A549 (cell line): ENCODE measurements around the gene PNPLA1.

Experiments used
- CBX8 ChIP-seq: fragments of 200-600 bp; sonication (generic); IDR thresholded peaks from 2 replicates; pipeline ENCODE4 v1.6.1; 2016
- CHD2 ChIP-seq: fragments of 150-350 bp; IDR thresholded peaks from 2 replicates; pipeline ENCODE4 v1.6.1; 2014; ENCODE audit warnings: low read length; ENCODE audit not compliant: partially characterized antibody
- CHD4 ChIP-seq: fragments of 200-600 bp; sonication (generic); IDR thresholded peaks from 2 replicates; pipeline ENCODE4 v1.6.1; 2016; ENCODE audit warnings: antibody characterized with exemption, mild to moderate bottlenecking, borderline replicate concordance
- EP300 ChIP-seq, 2 experiments: fragments of >200 bp; sonication (Bioruptor Twin); formaldehyde crosslinking; IDR thresholded peaks; 2 replicates in 1 of 2; 3 replicates in 1 of 2; pipeline ENCODE4 v1.6.1; 2016 to 2017
- ESRRA ChIP-seq: fragments of 150-350 bp; IDR thresholded peaks from 2 replicates; pipeline ENCODE4 v1.6.1; 2014; ENCODE audit warnings: mild to moderate bottlenecking, low read length, borderline replicate concordance
- HDAC2 ChIP-seq: fragments of 200-600 bp; sonication (generic); IDR thresholded peaks from 2 replicates; pipeline ENCODE4 v1.6.1; 2016
- MAZ ChIP-seq: fragments of 150-350 bp; IDR thresholded peaks from 2 replicates; pipeline ENCODE4 v1.6.1; 2014; ENCODE audit warnings: antibody characterized with exemption, low read depth, low read length, borderline replicate concordance
- PHF8 ChIP-seq: fragments of 200-600 bp; sonication (generic); IDR thresholded peaks from 2 replicates; pipeline ENCODE4 v1.6.1; 2016; ENCODE audit warnings: low read depth, mild to moderate bottlenecking, antibody characterized with exemption, moderate library complexity, borderline replicate concordance
- POLR2A ChIP-seq: IDR thresholded peaks from 2 replicates; pipeline ENCODE4 v1.6.1; 2012; ENCODE audit warnings: mild to moderate bottlenecking, low read length
- RAD21 ChIP-seq, 2 experiments: fragments of >200 bp in 1 of 2; sonication (Bioruptor Twin) in 1 of 2; formaldehyde crosslinking in 1 of 2; IDR thresholded peaks in 1 of 2; conservative IDR thresholded peaks in 1 of 2; 2 replicates in 1 of 2; 3 replicates in 1 of 2; pipeline ENCODE4 v1.6.1; 2012 to 2018; ENCODE audit warnings: inconsistent platforms in 1 of 2
- RCOR1 ChIP-seq: fragments of 150-350 bp; IDR thresholded peaks from 2 replicates; pipeline ENCODE4 v1.6.1; 2014; ENCODE audit warnings: antibody characterized with exemption, low read length, low read depth
- TF ChIP-seq, protein P1 (sequence below): fragments of >200 bp; sonication (Bioruptor Twin); formaldehyde crosslinking; IDR thresholded peaks from 3 replicates; pipeline ENCODE4 v1.5.1; 2016
- TF ChIP-seq, protein P2 (sequence below): IDR thresholded peaks from 2 replicates; pipeline ENCODE4 v1.6.1; 2012; ENCODE audit warnings: low read depth, borderline replicate concordance

DNA sequence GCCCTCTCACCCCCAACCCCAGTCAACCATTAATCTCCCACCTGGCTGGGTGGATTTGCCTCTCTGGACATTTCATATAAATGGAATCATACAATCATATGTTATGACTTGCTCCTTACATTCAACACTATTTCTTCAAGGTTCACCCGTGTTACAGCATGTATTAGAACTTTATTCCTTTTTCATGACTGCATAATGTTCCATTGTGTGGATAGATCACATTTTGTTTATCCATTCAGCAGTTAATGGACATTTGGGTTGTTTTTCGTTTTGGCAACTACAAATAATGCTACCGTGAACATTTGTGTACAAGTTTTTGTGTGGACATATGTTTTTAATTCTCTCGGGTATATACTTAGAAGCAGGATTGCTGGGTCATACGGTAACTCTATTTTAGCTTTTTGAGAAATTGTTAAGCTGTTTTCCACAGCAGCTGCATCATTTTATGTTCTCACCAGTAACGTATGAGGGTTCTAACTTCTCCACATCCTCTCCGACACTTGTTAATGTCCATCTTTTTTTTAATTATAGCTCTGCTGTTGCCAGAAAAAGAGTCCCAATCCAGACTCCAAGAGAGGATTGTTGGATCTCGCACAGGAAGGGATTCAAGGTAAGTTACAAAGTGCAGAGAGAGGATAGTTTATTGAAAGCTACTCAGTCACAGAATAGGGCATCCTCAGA is 82.8 kb downstream of the PNPLA1 start:
- TF ChIP-seq CHD4 (no peak), MAZ (no peak), HDAC2 (no peak), CBX8 (peak; percentile 50; the same call in 1 of the 2 replicates), EP300 (IDR thresholded peaks at IDR 0.05) (no peak), RAD21 (conservative IDR thresholded peaks at IDR 0.05 in 1 of 2, IDR thresholded peaks at IDR 0.05 in 1 of 2) (no peak), ESRRA (no peak), RCOR1 (no peak), PHF8 (no peak), POLR2A (no peak), CHD2 (no peak)
- TF ChIP-seq, protein P1, sequence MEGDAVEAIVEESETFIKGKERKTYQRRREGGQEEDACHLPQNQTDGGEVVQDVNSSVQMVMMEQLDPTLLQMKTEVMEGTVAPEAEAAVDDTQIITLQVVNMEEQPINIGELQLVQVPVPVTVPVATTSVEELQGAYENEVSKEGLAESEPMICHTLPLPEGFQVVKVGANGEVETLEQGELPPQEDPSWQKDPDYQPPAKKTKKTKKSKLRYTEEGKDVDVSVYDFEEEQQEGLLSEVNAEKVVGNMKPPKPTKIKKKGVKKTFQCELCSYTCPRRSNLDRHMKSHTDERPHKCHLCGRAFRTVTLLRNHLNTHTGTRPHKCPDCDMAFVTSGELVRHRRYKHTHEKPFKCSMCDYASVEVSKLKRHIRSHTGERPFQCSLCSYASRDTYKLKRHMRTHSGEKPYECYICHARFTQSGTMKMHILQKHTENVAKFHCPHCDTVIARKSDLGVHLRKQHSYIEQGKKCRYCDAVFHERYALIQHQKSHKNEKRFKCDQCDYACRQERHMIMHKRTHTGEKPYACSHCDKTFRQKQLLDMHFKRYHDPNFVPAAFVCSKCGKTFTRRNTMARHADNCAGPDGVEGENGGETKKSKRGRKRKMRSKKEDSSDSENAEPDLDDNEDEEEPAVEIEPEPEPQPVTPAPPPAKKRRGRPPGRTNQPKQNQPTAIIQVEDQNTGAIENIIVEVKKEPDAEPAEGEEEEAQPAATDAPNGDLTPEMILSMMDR = no peak
- TF ChIP-seq, protein P2, sequence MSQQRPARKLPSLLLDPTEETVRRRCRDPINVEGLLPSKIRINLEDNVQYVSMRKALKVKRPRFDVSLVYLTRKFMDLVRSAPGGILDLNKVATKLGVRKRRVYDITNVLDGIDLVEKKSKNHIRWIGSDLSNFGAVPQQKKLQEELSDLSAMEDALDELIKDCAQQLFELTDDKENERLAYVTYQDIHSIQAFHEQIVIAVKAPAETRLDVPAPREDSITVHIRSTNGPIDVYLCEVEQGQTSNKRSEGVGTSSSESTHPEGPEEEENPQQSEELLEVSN = no peak
